Endodermal cell (in vitro differentiated cells): ENCODE data around the gene NBAS. TPM values are rescaled to one million over a fixed set of nuclear protein-coding genes. Genes with fewer than 3 reads are reported as not detected.

ENCODE experiments used
- DNase-seq: peaks from one replicate; pipeline ENCODE4 v3.0.0-alpha.2; 2017
- H3K27ac ChIP-seq: 2 replicates; pipeline ENCODE4 v1.5.1; 2013; ENCODE audit warnings: mild to moderate bottlenecking, low read depth, low read length, moderate library complexity
- H3K27me3 ChIP-seq: 2 replicates; pipeline ENCODE4 v1.6.1; 2013; ENCODE audit warnings: mild to moderate bottlenecking, low read length, moderate library complexity; ENCODE audit not compliant: insufficient read depth, control insufficient read depth, poor library complexity, severe bottlenecking
- H3K36me3 ChIP-seq: 2 replicates; pipeline ENCODE4 v1.7.0; 2013; ENCODE audit warnings: mild to moderate bottlenecking, low read length, moderate library complexity; ENCODE audit not compliant: control insufficient read depth, insufficient read depth
- H3K4me1 ChIP-seq: one replicate; pipeline ENCODE4 v1.7.0; 2013; ENCODE audit warnings: low read length; ENCODE audit not compliant: control insufficient read depth, insufficient read depth
- H3K4me3 ChIP-seq: 2 replicates; pipeline ENCODE4 v1.5.1; 2013; ENCODE audit warnings: mild to moderate bottlenecking, low read length, moderate library complexity
- H3K9ac ChIP-seq: 2 replicates; pipeline ENCODE4 v1.6.1; 2013; ENCODE audit warnings: mild to moderate bottlenecking, low read length, moderate library complexity; ENCODE audit not compliant: poor library complexity, severe bottlenecking; ENCODE audit errors: extremely low read depth
- H3K9me3 ChIP-seq: 2 replicates; pipeline ENCODE4 v1.6.1; 2013; ENCODE audit warnings: mild to moderate bottlenecking, low read length, moderate library complexity; ENCODE audit not compliant: control insufficient read depth
- H3K27ac Mint-ChIP-seq: 2 replicates; pipeline ENCODE4 v1.8.0; 2020; ENCODE audit warnings: mixed read lengths
- H3K27me3 Mint-ChIP-seq: 2 replicates; pipeline ENCODE4 v1.8.0; 2021; ENCODE audit warnings: mild to moderate bottlenecking, mixed read lengths; ENCODE audit not compliant: insufficient read depth
- H3K36me3 Mint-ChIP-seq: 2 replicates; pipeline ENCODE4 v1.8.0; 2020; ENCODE audit warnings: low read depth, mixed read lengths
- H3K4me1 Mint-ChIP-seq: 2 replicates; pipeline ENCODE4 v1.8.0; 2020; ENCODE audit warnings: mixed read lengths
- H3K4me3 Mint-ChIP-seq: 2 replicates; pipeline ENCODE4 v1.8.0; 2020; ENCODE audit warnings: mild to moderate bottlenecking, moderate library complexity, mixed read lengths
- H3K9me3 Mint-ChIP-seq: 2 replicates; pipeline ENCODE4 v1.8.0; 2020; ENCODE audit warnings: mild to moderate bottlenecking, mixed read lengths
- CTCF ChIP-seq: fragments of 200-600 bp; sonication (generic); conservative IDR thresholded peaks from 2 replicates; pipeline ENCODE4 v1.5.0; 2021; ENCODE audit warnings: antibody characterized with exemption, mild to moderate bottlenecking
- WGBS, 2 experiments: methylation state at CpG; one replicate each; pipeline versions ENCODE4 v1.1.5 to v1.1.7; 2013; ENCODE audit warnings: missing lambda C conversion rate in 2 of 2, mixed read lengths in 1 of 2; ENCODE audit not compliant: insufficient coverage in 1 of 2, insufficient read length in 1 of 2; 5-methylcytosine and 5-hydroxymethylcytosine counted together
- total RNA-seq, 2 donors: library from RNA; stranded (reverse); fragmentation: NEBNext Ultra II Directional in 1 of 2; extraction: Animal tissue kit (Norgen Biotek cat#: 25700) in 1 of 2; gene quantifications; 2 replicates in 1 of 2; 3 replicates in 1 of 2; pipeline ENCODE4 v1.2.1, GENCODE V29; 2021

The NBAS gene
- total RNA-seq, 2 donors from 2014 or later: 47.4 to 54.7 TPM

- H3K4me1 ChIP-seq: no peaks in the 10 kb centered on the region
- H3K4me3 ChIP-seq: no peak overlapping the region
- no peaks in the 10 kb centered on the region for H3K9me3 ChIP-seq
- Mint-ChIP-seq H3K36me3 (peaks cover 20% of the 10 kb centered on the region), H3K27me3 (no peaks in the 10 kb centered on the region), H3K4me1 (peaks cover 2% of the 10 kb centered on the region), H3K4me3 (no peak overlapping the region), H3K27ac (no peak overlapping the region), H3K9me3 (no peaks in the 10 kb centered on the region)
- TF ChIP-seq CTCF: no peak
- no peaks in the 10 kb centered on the region for H3K27me3 ChIP-seq
- H3K27ac ChIP-seq: no peak overlapping the region
- 94 to 100% methylated on average over 2 to 3 of the region's 3 CpGs for WGBS, 2 experiments
- no peak overlapping the region for H3K9ac ChIP-seq
- DNase-seq: no peak
- peaks cover 10% of the 10 kb centered on the region for H3K36me3 ChIP-seq
Observed at GRCh38 chr2:15306706-15307105, 254.4 kb downstream of the NBAS start.

DNA sequence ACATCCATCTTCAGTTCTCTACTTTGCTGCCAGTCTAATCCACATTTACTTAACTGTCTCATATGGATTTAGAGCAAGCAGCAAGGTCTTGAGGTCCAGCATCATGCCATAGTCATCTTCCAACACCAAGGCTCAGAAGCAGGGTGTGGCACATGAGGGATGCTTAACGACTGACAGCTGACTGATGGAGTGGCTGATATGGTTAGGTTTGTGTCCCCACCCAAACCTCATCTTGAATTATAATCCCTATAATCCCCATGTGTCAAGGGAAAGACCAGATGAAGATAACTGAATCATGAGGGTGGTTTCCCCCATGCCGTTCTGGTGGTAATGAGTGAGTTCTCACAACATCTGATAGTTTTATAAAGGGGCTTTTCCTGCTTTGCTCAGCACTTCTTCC, 257.3 kb downstream of the NBAS start:
- H3K4me1 Mint-ChIP-seq: no peaks in the 10 kb centered on the region
- peaks cover 10% of the 10 kb centered on the region for H3K36me3 ChIP-seq
- no peak for DNase-seq
- no peaks in the 10 kb centered on the region for H3K9me3 ChIP-seq
- H3K9me3 Mint-ChIP-seq: no peaks in the 10 kb centered on the region
- H3K4me3 ChIP-seq: no peak overlapping the region
- no peak for TF ChIP-seq CTCF
- no peaks in the 10 kb centered on the region for H3K27me3 Mint-ChIP-seq
- H3K27ac Mint-ChIP-seq: no peak overlapping the region
- no peaks in the 10 kb centered on the region for H3K4me1 ChIP-seq
- no peak overlapping the region for H3K27ac ChIP-seq
- H3K27me3 ChIP-seq: no peaks in the 10 kb centered on the region
- no peak overlapping the region for H3K9ac ChIP-seq
- 100% methylated on average over 1 of the region's 2 CpGs; no CpG with 5 or more reads in 1 of the 2 experiments for WGBS, 2 experiments
- H3K4me3 Mint-ChIP-seq: no peak overlapping the region
- H3K36me3 Mint-ChIP-seq: peaks cover 22% of the 10 kb centered on the region

DNA sequence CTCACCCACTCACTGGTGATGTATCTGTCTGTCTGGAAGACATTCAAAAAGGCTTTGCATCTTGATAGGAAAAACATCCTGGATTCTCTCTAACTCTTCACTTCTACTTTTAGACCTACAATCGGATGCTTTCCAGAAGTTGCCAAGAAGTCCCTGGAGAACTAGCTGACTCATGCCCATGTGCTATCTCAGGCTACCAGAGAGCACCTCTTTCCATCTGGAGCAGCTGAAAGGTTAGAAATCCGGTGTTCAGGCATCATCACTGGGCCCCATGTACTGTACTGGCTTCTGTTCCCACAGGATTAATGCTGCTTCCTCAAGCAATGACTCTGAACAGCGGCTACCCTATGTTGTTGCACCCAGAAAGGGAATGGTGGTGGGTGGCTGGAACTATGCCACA, 259.0 kb downstream of the NBAS start:
- H3K4me1 Mint-ChIP-seq: no peaks in the 10 kb centered on the region
- no peak for TF ChIP-seq CTCF
- no peaks in the 10 kb centered on the region for H3K27me3 ChIP-seq
- H3K36me3 ChIP-seq: peaks cover 10% of the 10 kb centered on the region
- WGBS, 2 experiments: 92 to 100% methylated on average over 2 to 3 of the region's 3 CpGs
- peaks cover 27% of the 10 kb centered on the region for H3K36me3 Mint-ChIP-seq
- H3K27me3 Mint-ChIP-seq: no peaks in the 10 kb centered on the region
- H3K27ac ChIP-seq: no peak overlapping the region
- no peak for DNase-seq
- no peaks in the 10 kb centered on the region for H3K9me3 ChIP-seq
- no peak overlapping the region for H3K4me3 ChIP-seq
- H3K27ac Mint-ChIP-seq: no peak overlapping the region
- H3K9me3 Mint-ChIP-seq: no peaks in the 10 kb centered on the region
- no peak overlapping the region for H3K4me3 Mint-ChIP-seq
- H3K4me1 ChIP-seq: no peaks in the 10 kb centered on the region
- H3K9ac ChIP-seq: no peak overlapping the region
